ENCODE data around the gene ANKS1A.

GRCh38 chr6:34929241-34929978 is 40.4 kb downstream of the ANKS1A start:
- TF ChIP-seq, protein P1, sequence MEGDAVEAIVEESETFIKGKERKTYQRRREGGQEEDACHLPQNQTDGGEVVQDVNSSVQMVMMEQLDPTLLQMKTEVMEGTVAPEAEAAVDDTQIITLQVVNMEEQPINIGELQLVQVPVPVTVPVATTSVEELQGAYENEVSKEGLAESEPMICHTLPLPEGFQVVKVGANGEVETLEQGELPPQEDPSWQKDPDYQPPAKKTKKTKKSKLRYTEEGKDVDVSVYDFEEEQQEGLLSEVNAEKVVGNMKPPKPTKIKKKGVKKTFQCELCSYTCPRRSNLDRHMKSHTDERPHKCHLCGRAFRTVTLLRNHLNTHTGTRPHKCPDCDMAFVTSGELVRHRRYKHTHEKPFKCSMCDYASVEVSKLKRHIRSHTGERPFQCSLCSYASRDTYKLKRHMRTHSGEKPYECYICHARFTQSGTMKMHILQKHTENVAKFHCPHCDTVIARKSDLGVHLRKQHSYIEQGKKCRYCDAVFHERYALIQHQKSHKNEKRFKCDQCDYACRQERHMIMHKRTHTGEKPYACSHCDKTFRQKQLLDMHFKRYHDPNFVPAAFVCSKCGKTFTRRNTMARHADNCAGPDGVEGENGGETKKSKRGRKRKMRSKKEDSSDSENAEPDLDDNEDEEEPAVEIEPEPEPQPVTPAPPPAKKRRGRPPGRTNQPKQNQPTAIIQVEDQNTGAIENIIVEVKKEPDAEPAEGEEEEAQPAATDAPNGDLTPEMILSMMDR (IDR thresholded peaks at IDR 0.05; ENCODE audit: low read length) = no peak
- no peak for TF ChIP-seq EZH2 (optimal IDR thresholded peaks at IDR 0.05; ENCODE audit: low read depth, low read length)

Measured in MM.1S (cell line).